GM18507 (cell line): ENCODE results near the gene ZNF672.
"Not testable (repeated sequence)": the region's sequence is repeated elsewhere in the genome, so short reads cannot be mapped to it uniquely, and the experiment has no call there.

ENCODE experiments used
- DNase-seq: peaks from one replicate; pipeline ENCODE4 v3.0.0; 2011; ENCODE audit warnings: low read depth; ENCODE audit not compliant: insufficient read length; ENCODE audit errors: extremely low spot score
- FAIRE-seq: peaks from 2 replicates; lab custom pipeline; 2011; peaks lifted over from hg19 to GRCh38; lab: Jason Lieb, UNC

ZNF672 gene

DNA sequence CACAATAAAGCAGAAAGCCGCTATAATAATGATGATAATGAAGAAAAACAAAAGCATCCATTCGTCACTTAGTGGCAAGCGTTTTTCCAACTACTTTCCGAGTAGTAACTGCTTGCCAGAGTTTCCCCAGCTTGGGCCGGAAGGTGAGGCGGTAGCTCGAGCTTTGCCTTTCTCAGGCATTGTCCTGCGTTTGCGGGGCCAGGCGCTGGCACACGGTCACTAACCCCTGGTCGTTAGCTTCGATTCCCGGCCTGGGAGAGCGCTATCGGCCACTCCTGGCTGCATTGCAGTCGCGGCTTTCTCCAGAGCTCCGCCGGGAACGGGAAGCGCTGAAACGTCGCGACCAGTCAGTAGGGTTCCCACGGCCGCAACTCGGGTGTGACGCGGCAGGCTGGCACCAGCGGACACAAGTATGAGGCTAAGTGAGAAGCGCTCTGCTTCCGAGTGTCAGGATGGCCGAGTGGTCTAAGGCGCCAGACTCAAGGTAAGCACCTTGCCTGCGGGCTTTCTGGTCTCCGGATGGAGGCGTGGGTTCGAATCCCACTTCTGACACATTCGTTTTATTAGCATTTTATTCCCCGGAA, 35.5 kb downstream of the ZNF672 start:
- peak; percentile 57 for DNase-seq
- peak; percentile 95 for FAIRE-seq

DNA sequence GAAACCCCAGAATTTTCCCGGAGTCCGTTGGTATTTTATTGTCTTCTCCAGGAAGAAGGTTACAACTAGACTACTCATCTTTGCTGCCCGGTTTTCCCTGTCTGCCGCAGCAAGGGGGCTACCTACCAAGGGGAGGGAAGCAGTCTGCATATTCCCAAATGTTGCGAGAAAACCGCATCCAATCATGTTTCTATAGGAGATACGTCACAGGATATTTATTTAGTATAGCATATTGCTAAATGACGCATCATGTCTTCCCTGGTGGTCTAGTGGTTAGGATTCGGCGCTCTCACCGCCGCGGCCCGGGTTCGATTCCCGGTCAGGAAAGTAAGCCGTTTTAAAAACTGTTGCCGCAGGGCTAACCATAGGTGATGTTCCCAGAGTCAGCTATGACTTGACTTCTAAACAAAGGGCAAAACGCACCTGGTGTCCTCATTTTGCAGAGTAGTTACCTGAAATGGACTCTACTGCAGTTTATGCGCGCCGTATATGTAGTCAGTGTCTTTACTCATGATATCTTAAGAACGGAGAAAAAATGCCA, 36.0 kb downstream of the ZNF672 start:
- no peak for DNase-seq
- no peak for FAIRE-seq

DNA sequence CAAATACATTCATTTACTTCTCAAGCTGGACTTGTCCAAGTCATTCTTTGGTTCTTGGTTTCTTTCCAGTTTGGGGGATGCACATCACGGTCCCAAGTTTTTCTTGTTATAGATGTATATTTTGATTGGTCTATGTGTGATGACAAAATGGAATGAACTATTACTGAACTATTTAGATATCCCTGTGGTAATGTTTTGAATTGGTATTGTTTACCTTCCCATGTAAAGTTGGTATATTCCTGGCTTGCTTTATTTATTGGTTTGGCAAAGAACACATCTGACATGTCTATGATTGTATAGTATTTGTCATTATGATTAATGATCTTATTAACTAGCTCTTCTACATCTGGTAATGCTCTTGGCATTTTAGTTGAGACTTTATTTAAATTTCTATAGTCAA, 43.2 kb downstream of the ZNF672 start:
- DNase-seq (no peak), FAIRE-seq (no peak)

- not testable (repeated sequence) for DNase-seq, FAIRE-seq
Observed at GRCh38 chr1:248882427-248882826, 44.4 kb downstream of the ZNF672 start.

GRCh38 chr1:248884632-248885295, 46.7 kb downstream of the ZNF672 start:
- FAIRE-seq (no peak), DNase-seq (no peak)

DNA sequence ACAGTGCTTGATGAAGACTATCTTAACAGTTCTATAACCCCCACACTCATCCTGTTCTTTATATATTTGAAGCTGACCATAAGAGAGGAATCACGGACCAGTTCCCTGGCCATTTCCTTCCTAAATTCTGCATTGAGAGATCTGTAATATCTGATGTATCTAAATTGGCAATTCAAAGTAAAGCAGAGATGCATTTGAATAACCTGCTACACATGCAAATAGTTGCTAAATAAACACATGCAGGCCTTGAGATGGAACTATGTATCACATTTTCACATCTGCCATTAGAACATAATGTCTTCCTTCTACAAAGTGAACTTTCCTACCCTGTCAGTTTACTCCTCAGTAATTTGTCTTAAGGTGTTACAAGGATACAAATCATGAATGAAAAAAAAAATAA, 47.6 kb downstream of the ZNF672 start:
- no peak for FAIRE-seq
- DNase-seq: no peak

GRCh38 chr1:248886237-248886895, 48.3 kb downstream of the ZNF672 start:
- DNase-seq (no peak), FAIRE-seq (no peak)

DNA sequence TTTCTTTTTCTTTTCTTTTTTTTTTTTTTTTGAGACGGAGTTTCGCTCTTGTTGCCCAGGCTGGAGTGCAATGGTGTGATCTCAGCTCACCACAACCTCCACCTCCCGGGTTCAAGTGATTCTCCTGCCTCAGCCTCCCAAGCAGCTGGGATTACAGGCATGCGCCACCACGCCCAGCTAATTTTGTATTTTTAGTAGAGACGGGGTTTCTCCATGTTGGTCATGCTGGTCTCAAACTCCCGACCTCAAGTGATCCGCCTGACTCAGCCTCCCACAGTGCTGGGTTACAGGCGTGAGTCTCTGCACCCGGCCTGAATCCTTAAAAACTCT, 51.9 kb downstream of the ZNF672 start:
- DNase-seq, FAIRE-seq: not testable (repeated sequence)

GRCh38 chr1:248890549-248891498, 52.8 kb downstream of the ZNF672 start:
- FAIRE-seq (no peak), DNase-seq (no peak)

GRCh38 chr1:248891758-248892157, 53.7 kb downstream of the ZNF672 start:
- DNase-seq: no peak
- no peak for FAIRE-seq

DNA sequence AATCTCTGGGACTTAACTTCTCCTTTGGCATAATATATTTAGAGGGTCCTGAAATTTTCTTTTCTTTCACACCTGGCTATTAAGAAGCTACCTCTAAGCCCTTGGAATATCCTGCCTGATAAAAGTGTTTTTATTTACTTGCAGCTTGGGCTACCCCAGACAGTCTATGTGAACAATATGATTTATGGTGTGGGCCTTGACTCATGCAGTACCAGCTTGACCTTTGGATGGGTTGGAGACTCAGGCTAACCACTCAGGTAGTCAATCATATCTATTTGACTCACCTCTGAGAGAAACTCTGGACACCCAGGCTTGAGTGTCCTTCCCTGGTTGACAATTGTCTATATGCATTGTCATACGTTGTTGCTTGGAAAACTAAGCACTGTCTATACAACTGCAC, 54.6 kb downstream of the ZNF672 start:
- no peak for FAIRE-seq

DNA sequence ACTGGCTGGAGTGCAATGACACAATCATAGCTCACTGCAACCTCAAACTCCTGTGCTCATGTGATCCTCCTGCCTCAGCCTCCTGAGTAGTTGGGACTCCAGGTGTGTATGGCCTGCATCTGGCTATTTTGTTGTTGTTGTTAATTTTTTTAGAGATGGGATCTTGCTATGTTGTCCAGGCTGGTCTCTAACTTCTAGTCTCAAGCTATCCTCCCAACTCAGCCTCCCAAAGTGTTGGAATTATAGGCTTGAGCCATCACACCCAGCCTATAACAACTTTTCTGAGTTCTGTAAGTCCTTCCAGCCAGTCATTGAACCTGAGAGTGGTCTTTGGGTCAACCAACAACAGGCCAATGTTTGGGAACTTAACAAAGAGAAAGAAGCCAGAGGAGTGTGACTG, 56.8 kb downstream of the ZNF672 start:
- no peak for DNase-seq
- FAIRE-seq: no peak

More for the DNA sequence above, 54.6 kb downstream of the ZNF672 start:
- DNase-seq: no peak

GRCh38 chr1:248897412-248898337, 59.7 kb downstream of the ZNF672 start:
- FAIRE-seq: no peak
- DNase-seq: no peak
